ENCODE data around the gene HNRNPA0. TPM values are rescaled to one million over a fixed set of nuclear protein-coding genes. Genes with fewer than 3 reads are reported as not detected.
"Not testable (repeated sequence)": the region's sequence is repeated elsewhere in the genome, so short reads cannot be mapped to it uniquely, and the experiment has no call there.

HNRNPA0 gene
- 20.6 and 22.2 TPM in 2 replicates for total RNA-seq

DNA sequence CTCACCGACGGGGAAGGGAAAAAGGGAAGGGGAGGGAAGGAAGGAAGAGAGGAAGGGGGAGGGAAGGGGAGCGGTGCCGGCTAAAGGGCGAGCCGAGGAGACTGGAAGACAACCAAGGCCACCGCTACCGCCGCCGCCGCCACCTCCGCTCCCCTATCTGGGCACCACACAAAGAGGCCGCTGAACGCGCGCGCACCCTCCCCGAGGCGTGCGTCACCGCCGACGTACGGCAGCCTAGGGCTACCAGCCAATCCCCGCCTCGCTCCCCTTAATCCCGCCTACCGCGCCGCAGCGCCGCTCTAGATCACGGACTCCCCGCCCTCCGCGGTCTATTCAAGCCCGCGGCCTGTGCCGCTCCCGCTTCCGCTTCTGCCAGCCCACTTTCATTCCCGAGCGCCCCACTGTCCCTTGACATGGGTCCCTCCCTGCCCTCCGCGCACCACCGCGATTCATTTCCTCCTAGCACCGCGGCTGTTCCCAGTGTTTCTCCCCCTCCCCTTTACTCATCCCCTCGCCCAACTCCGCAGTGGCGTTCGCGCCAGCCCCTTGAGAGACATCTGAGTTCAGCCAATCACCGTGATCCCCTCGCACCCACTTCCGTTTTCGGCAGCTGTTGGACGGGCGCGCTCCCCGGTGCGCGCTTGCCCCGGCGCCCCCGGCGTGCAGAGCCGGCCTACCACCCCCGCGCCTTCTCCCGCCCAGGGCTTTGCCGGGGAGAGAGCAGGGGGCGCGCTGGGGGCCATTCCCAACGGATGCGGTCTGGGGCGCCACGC, at the start of gene HNRNPA0:
Gene HNRNPA0 (minus strand): TSS at position 176 of the 773 bp plus-strand sequence. CDS start 297 bp downstream, outside the sequence.
- DNase-seq (ENCODE audit: low read depth, low spot score): peak; percentile 91

DNA sequence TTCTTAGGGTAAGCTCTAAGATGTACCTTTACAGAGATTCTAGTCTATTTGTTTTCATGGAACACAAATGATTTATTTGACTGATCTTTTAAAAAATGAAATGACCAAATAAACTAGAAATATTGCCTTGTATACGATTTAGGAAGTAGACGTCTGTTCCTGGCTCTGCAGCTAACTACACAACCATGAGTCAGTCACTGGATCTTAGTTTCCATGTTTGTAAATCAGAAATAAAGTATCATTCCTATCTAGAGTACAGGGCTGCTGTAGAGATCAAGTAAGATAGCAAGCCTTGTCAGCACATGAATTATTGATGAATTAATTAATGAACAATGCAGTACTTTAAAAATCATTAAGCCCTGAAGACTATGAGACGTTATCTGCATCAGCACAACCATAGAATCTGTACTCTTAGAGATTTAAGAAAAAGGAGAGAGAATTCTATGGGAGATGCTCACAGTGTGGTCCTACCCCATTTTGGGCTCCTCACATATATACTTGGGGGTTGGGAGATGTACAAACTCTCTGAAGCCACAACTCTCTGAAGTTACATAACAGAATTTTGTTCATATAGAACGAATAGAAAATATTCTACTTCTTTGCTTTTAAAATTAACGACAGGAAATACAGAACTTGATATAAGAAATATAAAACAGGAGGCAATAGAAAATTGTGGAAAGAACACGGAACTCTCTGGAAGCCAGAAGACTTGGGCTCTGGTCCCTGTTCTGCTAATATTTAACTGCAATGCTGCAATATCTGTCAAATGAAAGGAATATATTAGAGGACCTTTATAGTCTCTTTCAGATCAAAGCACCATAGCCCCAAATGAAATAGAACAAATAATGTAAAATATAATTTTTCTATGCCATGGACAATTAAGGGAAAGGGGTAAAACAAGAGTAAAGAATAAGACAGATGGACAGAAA, 48.4 kb upstream of the HNRNPA0 start:
- DNase-seq (ENCODE audit: low read depth, low spot score): no peak

DNA sequence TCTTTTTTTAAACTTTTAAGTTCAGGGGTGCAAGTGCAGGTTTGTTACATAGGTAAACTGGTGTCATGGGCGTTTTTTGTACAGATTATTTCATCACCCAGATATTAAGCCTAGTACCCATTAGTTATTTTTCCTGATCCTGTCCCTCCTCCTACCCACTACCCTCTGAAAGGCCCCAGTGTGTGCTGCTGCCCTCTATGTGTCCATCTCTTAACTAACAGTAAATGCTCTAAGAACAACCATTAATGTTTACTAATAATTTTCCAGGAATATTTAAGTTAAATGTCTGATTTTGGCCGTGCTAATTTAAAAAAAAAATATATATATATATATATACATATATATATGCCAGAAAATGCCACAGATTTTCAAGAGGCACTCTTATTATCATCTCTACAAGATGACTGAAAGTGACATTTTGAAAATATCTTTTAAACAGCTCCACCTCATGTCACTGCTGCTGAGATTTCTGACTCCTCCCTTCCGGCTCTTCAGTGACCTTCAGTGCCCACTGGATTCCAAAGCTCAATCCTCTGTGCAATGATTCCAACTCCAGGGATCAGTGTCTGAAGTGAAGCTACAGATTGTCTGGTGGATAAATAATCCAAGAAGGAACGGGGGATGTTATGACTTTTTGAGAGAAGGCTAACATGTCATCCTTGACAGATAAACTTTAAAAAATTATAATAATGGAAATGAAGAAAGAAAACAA, 46.7 kb upstream of the HNRNPA0 start:
- no peak for DNase-seq (ENCODE audit: low read depth, low spot score)

DNA sequence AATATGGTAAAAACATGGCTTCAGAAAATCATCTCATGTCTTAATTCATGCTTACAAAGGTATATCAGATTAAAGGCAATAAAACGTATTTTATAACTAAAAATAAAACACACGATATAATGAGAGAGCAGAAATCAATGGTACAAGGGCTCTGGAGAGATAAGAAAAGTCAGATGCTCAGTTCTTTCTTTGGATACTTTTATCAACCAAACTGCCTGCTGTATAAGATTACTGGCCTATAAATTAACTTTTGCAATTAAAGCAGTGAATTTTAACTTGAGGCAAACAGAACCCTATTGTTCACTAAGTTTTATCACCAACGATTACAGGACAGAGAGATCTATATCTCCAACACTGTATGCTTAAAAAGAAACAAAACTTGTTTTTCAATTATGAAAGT, 42.1 kb upstream of the HNRNPA0 start:
- DNase-seq (ENCODE audit: low read depth, low spot score): no peak

DNA sequence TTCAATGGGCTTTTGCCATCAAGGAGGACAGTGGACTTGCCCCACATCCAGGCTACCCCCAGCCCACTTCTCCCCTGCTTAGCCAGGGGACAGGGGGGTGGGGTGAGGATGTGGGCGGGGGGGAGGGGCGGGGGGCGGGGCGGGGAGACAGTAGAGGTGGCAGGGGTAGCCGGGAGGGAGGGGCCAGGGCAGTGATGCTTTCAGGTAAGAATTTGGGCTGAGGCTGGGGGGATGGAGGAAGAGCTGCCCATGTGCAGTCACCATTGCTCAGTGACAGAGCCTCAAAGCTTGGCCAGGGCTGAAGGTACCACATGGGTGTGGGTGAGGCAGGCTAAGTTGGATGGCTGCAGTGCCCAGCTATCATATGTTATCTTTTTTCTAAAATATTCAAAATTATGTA, 40.7 kb upstream of the HNRNPA0 start:
- no peak for DNase-seq (ENCODE audit: low read depth, low spot score)

DNA sequence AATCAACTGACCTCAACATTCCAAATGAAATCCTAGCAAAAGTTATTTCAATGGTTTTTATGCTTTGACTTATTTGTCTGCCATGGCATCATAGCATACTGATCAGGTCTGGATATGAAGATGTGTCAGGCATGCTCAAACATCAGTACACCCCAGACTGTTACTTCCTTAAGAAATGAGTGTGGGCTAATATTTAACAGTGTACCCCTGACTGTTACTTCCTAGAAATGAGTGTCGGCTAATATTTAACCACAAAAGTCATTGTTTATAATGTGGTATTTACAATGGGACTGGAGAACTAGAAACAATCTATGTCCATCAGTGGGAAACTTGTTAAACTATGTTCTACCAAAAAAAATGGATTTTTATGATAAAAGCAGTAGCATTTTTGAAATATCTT, 38.1 kb upstream of the HNRNPA0 start:
- DNase-seq (ENCODE audit: low read depth, low spot score): no peak

DNA sequence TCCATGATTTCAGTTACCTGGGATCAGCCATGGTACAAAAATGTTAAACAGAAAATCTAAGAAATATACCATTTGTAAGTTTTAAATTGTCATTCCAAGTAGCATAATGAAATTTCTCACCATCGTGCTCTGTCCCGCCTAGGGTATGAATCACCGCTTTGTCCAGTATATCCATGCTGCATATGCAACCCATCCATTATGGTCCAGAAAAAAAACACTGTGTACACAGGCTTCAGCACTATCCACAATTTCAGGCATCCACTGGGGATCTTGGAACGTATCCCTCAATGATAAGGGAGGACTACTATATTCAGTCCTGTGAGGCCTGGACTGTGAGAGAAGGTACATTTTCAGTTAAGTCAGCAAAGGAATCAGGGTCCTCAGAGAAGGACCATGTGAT, 37.6 kb upstream of the HNRNPA0 start:
- DNase-seq (ENCODE audit: low read depth, low spot score): no peak

DNA sequence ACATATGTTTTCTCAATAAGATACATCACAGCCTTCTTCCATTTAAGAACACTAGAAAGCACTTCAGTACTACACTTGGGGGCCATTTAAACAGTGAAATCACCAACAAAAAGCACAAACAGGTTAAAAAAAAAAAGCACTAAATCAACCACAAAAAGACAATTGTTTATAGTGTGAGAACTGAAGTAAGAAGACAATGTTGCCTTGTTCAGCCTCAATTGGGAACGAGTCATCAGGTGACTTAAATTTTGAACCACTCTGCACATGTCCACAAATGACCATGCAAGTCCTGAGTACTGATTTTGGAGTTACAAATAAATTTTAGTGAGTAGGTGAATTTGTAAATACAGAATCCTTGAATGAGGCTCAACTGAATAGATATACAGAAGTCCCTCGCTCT, 37.2 kb upstream of the HNRNPA0 start:
- DNase-seq (ENCODE audit: low read depth, low spot score): no peak

DNA sequence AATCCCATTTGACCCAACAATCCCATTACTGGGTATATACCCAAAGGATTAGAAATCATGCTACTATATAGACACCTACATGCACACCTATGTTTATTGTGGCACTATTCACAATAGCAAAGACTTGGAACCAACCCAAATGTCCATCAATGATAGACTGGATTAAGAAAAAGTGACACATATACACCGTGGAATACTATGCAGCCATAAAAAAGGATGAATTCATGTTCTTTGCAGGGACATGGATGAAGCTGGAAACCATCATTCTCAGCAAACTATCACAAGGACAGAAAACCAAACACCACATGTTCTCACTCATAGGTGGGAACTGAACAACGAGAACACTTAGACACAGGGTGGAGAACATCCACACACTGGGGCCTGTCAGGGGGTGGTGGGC, 34.4 kb upstream of the HNRNPA0 start:
- DNase-seq (ENCODE audit: low read depth, low spot score): not testable (repeated sequence)

DNA sequence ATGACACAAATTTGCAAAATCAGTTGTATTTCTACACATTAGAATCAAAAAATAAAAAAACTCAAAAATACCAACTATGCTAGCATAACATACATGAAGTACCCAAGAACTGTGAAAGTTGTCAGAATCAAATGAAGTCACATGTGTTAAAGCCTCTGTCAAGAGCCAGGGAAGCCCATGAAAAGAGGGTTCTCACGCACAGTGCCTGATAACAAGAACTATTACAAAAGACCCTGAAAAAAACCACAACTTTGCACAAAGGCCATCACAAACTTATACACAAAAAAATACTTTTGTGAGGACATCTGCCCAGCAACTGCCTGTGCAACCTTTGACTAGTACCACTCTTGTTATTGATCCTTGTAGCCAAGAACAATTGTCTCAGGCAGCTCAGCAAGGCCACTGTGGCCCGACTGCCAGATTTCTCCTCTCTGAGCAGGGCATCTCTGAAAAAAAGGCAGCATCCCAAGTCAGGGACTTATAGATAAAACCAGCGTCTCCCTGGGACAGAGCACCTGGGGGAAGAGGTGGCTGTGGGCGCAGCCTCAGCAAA, 28.9 kb upstream of the HNRNPA0 start:
- no peak for DNase-seq (ENCODE audit: low read depth, low spot score)

DNA sequence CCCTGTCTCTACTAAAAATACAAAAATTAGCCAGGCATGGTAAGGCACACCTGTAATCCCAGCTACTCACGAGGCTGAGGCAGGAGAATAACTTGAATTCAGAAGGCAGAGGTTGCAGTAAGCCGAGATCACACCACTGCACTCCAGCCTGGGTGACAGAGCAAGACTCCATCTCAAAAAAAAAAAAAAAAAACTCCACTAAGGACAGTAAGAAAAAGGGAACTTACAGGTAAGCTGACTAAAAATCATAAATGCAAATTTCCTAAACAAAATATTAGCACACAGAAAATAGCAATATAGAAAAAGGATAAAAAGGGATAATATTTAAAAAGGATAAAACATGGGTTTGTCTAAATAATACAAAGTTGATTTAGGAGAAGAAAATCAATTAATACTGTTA, 27.9 kb upstream of the HNRNPA0 start:
- DNase-seq (ENCODE audit: low read depth, low spot score): no peak

DNA sequence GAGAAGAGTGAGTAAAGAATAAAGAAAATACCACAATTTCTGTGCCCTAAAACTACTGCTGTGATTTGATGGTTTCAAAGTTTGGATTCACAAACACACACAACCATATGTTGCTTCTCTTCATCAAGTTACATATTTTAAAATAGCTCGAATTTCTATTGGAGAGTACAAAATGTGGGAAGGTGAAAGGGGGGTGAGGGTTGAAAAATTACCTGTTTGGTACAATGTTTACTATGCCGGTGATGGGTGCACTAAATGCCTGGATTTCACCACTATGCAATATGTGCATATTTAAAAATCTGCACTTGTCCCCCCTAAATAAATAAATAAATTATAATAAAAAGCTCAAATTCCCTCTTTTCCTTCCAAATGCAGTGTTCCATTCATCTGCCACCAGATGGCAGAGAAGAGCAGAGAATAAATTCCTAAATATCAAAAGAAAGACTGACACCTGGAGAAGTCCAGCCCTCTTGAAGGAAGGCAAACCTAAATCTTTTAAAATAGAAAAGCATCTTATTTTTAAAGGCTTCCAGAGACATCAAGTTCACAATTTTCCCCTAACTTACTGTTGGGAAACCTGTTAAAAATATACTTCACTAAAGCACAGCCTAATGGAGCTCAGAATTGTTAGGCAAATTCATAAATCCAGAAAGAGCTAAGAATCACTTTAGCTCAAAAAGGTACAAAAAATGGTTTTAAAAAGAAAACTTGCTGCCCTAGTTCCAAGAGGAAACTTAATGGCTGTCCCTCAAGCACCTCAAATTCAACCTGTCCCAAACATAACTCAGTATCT, 24.8 kb upstream of the HNRNPA0 start:
- no peak for DNase-seq (ENCODE audit: low read depth, low spot score)

DNA sequence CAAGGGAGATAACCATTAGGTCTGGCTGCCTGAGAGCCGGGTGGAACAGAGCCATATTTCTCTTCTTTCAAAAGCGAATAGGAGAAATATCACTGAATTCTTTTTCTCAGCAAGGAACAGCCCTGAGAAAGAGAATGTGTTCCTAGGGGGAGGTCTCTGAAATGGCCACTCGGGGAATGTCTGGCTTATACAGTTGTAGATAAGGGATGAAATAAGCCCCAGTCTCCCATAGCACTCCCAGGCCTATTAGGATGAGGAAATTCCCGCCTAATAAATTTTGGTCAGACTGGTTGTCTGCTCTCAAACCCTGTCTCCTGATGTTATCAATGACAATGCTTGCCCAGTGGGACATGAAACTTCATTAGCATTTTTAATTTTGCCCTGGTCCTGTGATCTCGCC, 13.8 kb upstream of the HNRNPA0 start:
- DNase-seq (ENCODE audit: low read depth, low spot score): not testable (repeated sequence)

DNA sequence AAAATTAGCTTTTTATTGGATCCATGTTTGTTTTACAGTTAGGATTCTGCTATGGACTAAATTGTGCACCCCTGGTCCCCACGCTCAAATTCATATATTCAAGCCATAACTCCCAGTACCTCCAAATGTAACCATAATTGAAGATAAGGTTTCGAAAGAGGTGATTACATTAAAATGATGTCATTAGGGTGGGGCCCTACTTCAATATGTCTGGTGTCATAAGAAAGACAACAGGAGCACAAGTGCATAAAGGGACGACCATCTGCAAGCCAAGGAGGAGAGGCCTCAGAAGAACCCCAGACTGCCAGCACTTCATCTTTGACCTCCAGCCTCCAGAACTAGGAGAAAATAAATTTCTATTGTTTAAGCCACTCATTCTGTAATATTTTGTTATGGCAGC, 7.4 kb upstream of the HNRNPA0 start:
- no peak for DNase-seq (ENCODE audit: low read depth, low spot score)

DNA sequence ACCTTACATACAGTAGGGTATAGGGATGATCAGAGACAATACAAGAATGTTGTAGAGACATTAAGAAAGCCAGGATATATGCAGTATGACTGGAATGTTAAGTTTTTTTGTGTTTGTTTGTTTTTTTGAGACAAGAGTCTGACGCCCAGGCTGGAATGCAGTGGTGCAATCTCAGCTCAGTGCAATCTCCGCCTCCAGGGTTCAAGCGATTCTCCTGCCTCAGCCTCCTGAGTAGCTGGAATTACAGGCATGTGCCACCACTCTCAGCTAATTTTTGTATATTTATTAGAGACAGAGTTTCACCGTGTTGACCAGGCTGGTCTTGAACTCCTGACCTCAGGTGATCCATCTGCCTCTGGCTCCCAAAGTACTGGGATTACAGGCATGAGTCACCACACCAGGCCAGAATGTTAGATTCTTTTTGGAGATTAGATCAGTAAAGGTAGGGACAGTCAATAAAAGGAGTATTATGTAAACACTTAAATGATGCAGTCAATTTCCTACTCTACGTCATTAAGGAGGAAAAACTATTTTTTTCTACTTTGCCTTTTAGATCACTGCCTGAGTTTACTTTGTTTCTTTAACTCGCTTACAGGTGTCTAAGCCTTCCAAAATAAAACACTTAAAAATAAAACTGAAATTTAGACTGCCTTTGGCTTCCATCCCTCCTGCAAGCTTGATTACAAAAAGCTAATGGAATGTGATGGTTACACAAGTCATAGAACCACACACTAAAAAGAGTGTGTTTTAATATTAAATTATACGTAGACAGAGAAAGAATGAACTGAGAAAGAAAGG, 6.8 kb upstream of the HNRNPA0 start:
- no peak for DNase-seq (ENCODE audit: low read depth, low spot score)

DNA sequence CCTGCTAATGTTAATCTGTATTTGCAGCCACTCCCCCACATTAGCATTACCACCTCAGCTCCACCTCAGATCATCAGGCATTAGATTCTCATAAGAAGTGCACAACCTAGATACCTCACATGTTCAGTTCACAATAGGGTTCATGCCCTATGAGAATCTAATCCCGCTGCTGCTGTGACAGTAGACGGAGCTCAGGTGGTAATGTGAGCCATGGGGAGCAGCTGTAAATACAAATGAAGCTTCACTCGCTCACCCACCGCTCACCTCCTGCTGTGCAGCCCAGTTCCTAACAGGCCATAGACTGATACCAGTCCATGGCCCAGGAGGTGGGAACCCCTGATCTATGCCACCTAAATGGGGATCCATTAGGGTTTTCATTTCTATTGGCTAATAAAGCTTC, 6.1 kb upstream of the HNRNPA0 start:
- no peak for DNase-seq (ENCODE audit: low read depth, low spot score)

DNA sequence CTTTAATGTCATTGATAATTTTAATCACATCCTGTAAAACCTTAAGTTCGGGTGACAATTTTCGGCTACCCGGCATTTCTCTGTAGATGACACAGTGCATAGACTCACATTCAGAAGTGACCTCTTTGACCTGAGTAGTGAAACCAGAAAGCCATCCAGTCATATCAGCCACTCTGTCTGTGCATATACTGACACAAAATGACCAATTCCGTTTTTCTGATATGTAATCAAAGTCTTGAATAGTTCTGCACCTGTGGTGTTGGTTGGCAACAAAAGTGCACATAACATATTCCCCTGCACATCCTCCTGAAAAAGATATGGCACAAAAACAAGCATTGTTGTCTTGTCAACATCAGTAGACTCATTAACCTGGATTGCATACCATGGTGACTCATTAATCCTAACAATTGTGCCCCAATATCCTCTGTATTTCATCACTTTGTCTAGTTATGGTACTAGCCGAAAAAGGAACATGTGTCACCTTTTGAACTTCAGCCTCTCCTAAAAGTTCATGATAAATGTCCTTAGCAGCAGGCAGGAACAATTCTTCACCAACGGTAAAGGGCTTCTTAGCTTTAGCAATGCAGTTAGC, 4.6 kb upstream of the HNRNPA0 start:
- no peak for DNase-seq (ENCODE audit: low read depth, low spot score)

DNA sequence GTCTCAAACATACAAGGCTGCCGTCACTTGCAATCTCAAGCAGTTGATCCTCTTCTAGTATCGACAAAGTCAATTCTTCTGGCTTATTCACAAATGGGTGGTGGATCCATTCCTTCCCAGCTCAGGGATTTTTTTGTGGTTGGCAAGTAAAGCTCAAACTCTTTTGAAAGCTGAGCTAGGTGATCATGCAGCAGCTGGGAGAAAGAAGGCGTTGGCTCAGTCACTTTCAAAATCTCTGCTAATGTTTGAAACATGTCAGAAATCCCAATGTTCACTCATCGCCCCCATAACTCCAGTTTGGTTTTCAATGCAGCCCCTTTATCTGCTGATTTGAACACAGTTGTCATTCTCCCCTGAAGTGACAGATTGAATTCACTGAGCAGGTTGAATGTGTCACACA, 4.0 kb upstream of the HNRNPA0 start:
- no peak for DNase-seq (ENCODE audit: low read depth, low spot score)

DNA sequence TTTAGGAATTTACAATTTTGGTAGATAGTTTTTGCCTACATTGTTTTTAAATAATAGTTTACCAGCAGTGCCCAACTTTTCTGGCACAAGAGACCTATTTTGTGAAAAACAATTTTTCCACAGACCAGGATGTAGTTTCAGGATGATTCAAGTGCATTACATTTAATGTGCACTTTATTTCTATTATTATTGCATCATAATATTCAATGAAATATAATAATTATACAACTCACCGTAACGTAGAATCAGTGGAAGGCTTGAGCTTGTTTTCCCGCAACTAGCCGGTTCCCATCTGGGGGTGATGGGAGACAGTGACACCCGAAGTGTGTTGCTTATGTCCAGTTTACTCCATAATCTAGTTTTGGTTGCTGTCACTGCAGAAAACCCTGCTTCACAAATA, 3.5 kb upstream of the HNRNPA0 start:
- DNase-seq (ENCODE audit: low read depth, low spot score): no peak

Measured in pulmonary artery endothelial cell (primary cell).